Measurements from ENCODE around the gene BDKRB2. TPM values are rescaled to one million over a fixed set of nuclear protein-coding genes. Genes with fewer than 3 reads are reported as not detected.

Gene BDKRB2
- total and polyA plus RNA-seq, 2 of the 8 experiments (the other 6 are each of a cell fraction or from before 2014, with no cell fraction given) = 0.13 to 0.21 TPM

- TF ChIP-seq CHD7 (IDR thresholded peaks at IDR 0.05; ENCODE audit: insufficient replicate concordance, low read length) (no peak), SP4 (IDR thresholded peaks at IDR 0.05; ENCODE audit: low read length) (no peak), GABPA (IDR thresholded peaks at IDR 0.05; ENCODE audit: borderline replicate concordance, insufficient read depth, low read length) (no peak), CEBPB (IDR thresholded peaks at IDR 0.05; ENCODE audit: low read depth, low read length) (no peak), SRF (IDR thresholded peaks at IDR 0.05; ENCODE audit: low read depth, low read length) (no peak), CBX8 (IDR thresholded peaks at IDR 0.05; ENCODE audit: borderline replicate concordance, low read depth, low read length) (no peak), RXRA (IDR thresholded peaks at IDR 0.05; ENCODE audit: insufficient read depth, low read depth, low read length) (no peak), PHF8 (conservative IDR thresholded peaks at IDR 0.05; ENCODE audit: low read depth, low read length) (no peak), SP2 (IDR thresholded peaks at IDR 0.05; ENCODE audit: low read length) (no peak), RAD21 (IDR thresholded peaks at IDR 0.05 in 1 of 2, conservative IDR thresholded peaks at IDR 0.05 in 1 of 2; ENCODE audit: low read depth in 2 of 2, low read length in 2 of 2) (no peak), MAX (IDR thresholded peaks at IDR 0.05) (no peak), POLR2AphosphoS5 (IDR thresholded peaks at IDR 0.05; ENCODE audit: low read depth, low read length) (no peak)
Observed at GRCh38 chr14:96260341-96260821, 55.7 kb downstream of the BDKRB2 start (continued).

Data from H1 (cell line).